Common myeloid progenitor, CD34-positive (primary cell): Measurements from ENCODE around the gene IRGC.

Experiments
- CTCF ChIA-PET: fragments of 350-600 bp; sonication (Branson Sonifier 250); formaldehyde crosslinking; loops from one replicate; lab custom pipeline; 2021; ENCODE audit warnings: antibody characterized with exemption; lab: Charles Lee
- POLR2A ChIA-PET: fragments of 350-600 bp; sonication (Branson Sonifier 250); formaldehyde crosslinking; loops from one replicate; lab custom pipeline; 2021; ENCODE audit warnings: antibody characterized with exemption; lab: Charles Lee
- DNase-seq, 3 donors: peaks; one replicate each; pipeline versions ENCODE4 v3.0.0 to v3.0.0-alpha.2; 2013
- H3K27ac ChIP-seq, 2 experiments: 1 replicate in 1 of 2; 2 replicates in 1 of 2; pipeline ENCODE4 v1.7.0; 2013; ENCODE audit warnings: inconsistent platforms in 2 of 2, low read length in 2 of 2, mild to moderate bottlenecking in 2 of 2, low read depth in 1 of 2, moderate library complexity in 1 of 2; ENCODE audit not compliant: severe bottlenecking in 2 of 2, insufficient read depth in 1 of 2, poor library complexity in 1 of 2
- H3K27me3 ChIP-seq, 5 experiments: replicated peaks in 2 of 5; 1 replicate in 3 of 5; 2 replicates in 2 of 5; pipeline versions ENCODE4 v1.6.1 to v1.7.0; 2013; ENCODE audit warnings: low read length in 4 of 5, mild to moderate bottlenecking in 2 of 5, moderate library complexity in 2 of 5, inconsistent platforms in 1 of 5; ENCODE audit not compliant: insufficient read depth in 5 of 5, control insufficient read depth in 4 of 5
- H3K36me3 ChIP-seq, 4 experiments: 1 replicate in 2 of 4; 2 replicates in 2 of 4; pipeline versions ENCODE4 v1.6.1 to v1.7.0; 2013; ENCODE audit warnings: low read length in 3 of 4, control low read depth in 1 of 4, mild to moderate bottlenecking in 1 of 4; ENCODE audit not compliant: control insufficient read depth in 4 of 4, insufficient read depth in 4 of 4
- H3K4me1 ChIP-seq, 4 experiments: 1 replicate in 3 of 4; 2 replicates in 1 of 4; pipeline versions ENCODE4 v1.6.1 to v1.7.1; 2013; ENCODE audit warnings: low read length in 3 of 4, mild to moderate bottlenecking in 3 of 4, control low read depth in 1 of 4, inconsistent platforms in 1 of 4, moderate library complexity in 1 of 4; ENCODE audit not compliant: control insufficient read depth in 4 of 4, insufficient read depth in 4 of 4; ENCODE audit errors: control extremely low read depth in 1 of 4
- H3K4me3 ChIP-seq, 7 experiments: 1 replicate in 4 of 7; 2 replicates in 3 of 7; pipeline versions ENCODE4 v1.5.1 to v1.7.0; 2013; ENCODE audit warnings: mild to moderate bottlenecking in 7 of 7, low read length in 6 of 7, moderate library complexity in 6 of 7, inconsistent platforms in 2 of 7, low read depth in 2 of 7, control low read depth in 1 of 7; ENCODE audit not compliant: insufficient read depth in 4 of 7, control insufficient read depth in 1 of 7; ENCODE audit errors: extremely low read depth in 1 of 7
- H3K9me3 ChIP-seq, 5 experiments: 1 replicate in 4 of 5; 2 replicates in 1 of 5; pipeline versions ENCODE4 v1.6.1 to v1.7.1; 2013; ENCODE audit warnings: low read length in 4 of 5, mild to moderate bottlenecking in 2 of 5, inconsistent platforms in 1 of 5, low read depth in 1 of 5, moderate library complexity in 1 of 5; ENCODE audit not compliant: control insufficient read depth in 4 of 5, insufficient read depth in 2 of 5; ENCODE audit errors: control extremely low read depth in 1 of 5
- WGBS: methylation state at CpG from one replicate; pipeline ENCODE4 v1.1.5; 2013; ENCODE audit not compliant: insufficient coverage; 5-methylcytosine and 5-hydroxymethylcytosine counted together

IRGC gene

DNA sequence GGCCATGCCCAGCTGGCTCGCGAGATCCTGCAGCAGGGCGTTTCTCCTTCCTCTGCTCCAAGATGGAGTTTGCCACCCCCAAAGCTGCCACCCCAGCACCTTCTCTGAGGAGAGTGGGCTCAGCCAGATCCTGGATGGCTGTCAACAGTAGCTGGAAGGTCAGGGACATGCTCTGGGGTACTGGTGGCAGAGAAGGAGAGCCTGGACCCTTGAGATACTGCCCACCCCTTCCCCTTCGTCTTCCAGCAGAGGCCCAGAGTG is 11.6 kb downstream of the IRGC start:
- Histone ChIP-seq H3K4me3 (no peak overlapping the region), H3K27me3 (peaks cover 0 to 2% (median 0%) of the 10 kb centered on the region in 5 experiments), H3K27ac (no peak overlapping the region), H3K36me3 (peaks cover 7 to 46% (median 27%) of the 10 kb centered on the region in 4 experiments), H3K4me1 (peaks cover 12 to 48% (median 36%) of the 10 kb centered on the region in 4 experiments), H3K9me3 (peaks cover 0 to 3% (median 0%) of the 10 kb centered on the region in 5 experiments)
- POLR2A ChIA-PET, result no interaction called here
- no peak for DNase-seq
- CTCF ChIA-PET, result no interaction called here
- WGBS, result 100% methylated on average over 3 of the region's 4 CpGs

DNA sequence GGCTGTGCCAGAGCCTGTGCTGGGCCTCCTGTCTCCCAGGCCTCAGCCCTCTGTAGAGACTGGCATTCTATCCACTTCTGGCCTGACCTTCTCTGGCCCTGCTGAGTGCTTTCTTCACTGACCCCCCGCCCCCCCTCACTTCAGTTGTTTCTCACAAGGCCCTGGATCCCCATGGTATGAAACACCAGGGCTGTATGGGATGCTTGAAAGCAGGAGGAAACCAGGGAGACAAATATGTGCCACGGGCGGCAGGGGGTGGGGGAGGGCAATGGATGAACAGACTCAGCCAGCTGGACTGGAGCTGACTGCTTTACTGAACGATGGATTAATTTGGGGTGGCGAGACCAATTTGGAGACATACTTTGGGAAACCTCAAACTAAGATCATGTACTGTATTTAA is 14.0 kb downstream of the IRGC start:
- Histone ChIP-seq H3K27me3 (peaks cover 0 to 2% (median 0%) of the 10 kb centered on the region in 5 experiments), H3K36me3 (peaks cover 10 to 69% (median 40%) of the 10 kb centered on the region in 4 experiments), H3K27ac (no peak overlapping the region), H3K4me3 (no peak overlapping the region), H3K4me1 (peaks cover 9 to 44% (median 35%) of the 10 kb centered on the region in 4 experiments), H3K9me3 (peaks cover 0 to 3% (median 0%) of the 10 kb centered on the region in 5 experiments)
- WGBS, result 92% methylated on average over 4 of the region's 5 CpGs
- no peak for DNase-seq
- CTCF ChIA-PET, result interaction anchor here (1.1 to 1.4 kb wide), 2 partner anchors 8 to 37 kb away, joined by 4 read pairs; no protein-coding TSS in a partner anchor
- POLR2A ChIA-PET, result no interaction called here

- 94% methylated on average over 12 of the region's 14 CpGs for WGBS
- Histone ChIP-seq H3K27me3 (peaks cover 0 to 2% (median 0%) of the 10 kb centered on the region in 5 experiments), H3K27ac (no peak overlapping the region), H3K4me1 (peaks cover 4 to 33% (median 24%) of the 10 kb centered on the region in 4 experiments), H3K36me3 (peaks cover 10 to 79% (median 46%) of the 10 kb centered on the region in 4 experiments), H3K9me3 (peaks cover 0 to 3% (median 0%) of the 10 kb centered on the region in 5 experiments), H3K4me3 (no peak overlapping the region)
- CTCF ChIA-PET, result interaction anchor here (0.7 to 1.4 kb wide), 3 partner anchors 10 to 63 kb away, joined by 3 to 6 read pairs (median 4); no protein-coding TSS in a partner anchor
- no peak for DNase-seq
- POLR2A ChIA-PET, result no interaction called here
Measured at GRCh38 chr19:43731346-43731745, 15.5 kb downstream of the IRGC start.

GRCh38 chr19:43731846-43732245 is 16.0 kb downstream of the IRGC start:
- 83% methylated on average over 1 of the region's 1 CpG for WGBS
- no peak overlapping the region for H3K27ac ChIP-seq
- DNase-seq, result no peak
- H3K27me3 ChIP-seq, result peaks cover 0 to 2% (median 0%) of the 10 kb centered on the region in 5 experiments
- ChIA-PET POLR2A (no interaction called here), CTCF (interaction anchor here (0.7 to 1.7 kb wide), 3 partner anchors 13 to 63 kb away, joined by 3 to 6 read pairs (median 5); no protein-coding TSS in a partner anchor)
- no peak overlapping the region for H3K4me3 ChIP-seq
- H3K9me3 ChIP-seq, result peaks cover 0 to 3% (median 0%) of the 10 kb centered on the region in 5 experiments
- H3K36me3 ChIP-seq, result peaks cover 10 to 84% (median 51%) of the 10 kb centered on the region in 4 experiments
- H3K4me1 ChIP-seq, result peaks cover 4 to 29% (median 22%) of the 10 kb centered on the region in 4 experiments

DNA sequence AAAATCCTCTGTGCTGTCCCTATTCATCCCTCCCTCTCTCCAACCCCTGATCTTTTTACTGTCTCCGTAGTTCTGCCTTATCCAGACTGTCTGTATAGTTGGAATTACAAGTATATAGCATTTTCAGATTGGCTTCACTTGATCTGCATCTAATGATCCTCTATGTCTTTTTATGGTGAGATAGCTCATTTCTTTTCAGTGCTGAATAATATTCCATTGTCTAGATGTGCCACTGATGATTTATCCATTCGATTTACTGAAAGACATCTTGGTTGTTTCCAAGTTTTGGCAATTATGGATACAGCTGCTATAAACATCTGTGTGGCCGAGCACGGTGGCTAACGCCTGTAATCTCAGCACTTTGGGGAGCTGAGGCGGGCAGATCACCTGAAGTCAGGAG is 19.1 kb downstream of the IRGC start:
- POLR2A ChIA-PET, result no interaction called here
- peaks cover 10 to 88% (median 59%) of the 10 kb centered on the region in 4 experiments for H3K36me3 ChIP-seq

DNA sequence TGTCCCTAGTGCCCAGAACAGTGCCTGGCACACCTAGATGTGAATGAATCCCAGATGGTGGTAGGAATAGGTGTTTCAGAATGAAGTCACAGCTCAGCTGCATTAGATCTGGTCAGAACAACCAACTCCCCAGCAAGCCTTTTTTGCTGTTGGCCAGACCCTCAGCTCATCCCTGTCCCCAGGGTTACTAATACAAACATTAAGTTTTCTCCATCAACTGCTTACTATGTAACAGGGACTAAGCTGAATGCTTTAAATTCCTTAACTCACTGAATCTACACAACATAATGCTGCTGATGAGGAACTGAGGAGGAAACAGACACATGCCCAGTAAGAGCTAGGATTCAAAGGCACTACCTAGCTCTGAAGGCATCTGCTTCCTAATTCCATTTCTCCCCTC is 20.1 kb downstream of the IRGC start:
- no peak overlapping the region for H3K4me3 ChIP-seq
- ChIA-PET CTCF (interaction anchor here (1.0 to 1.5 kb wide), 4 partner anchors 9 to 53 kb away, joined by 3 to 5 read pairs (median 4); no protein-coding TSS in a partner anchor), POLR2A (no interaction called here)
- DNase-seq, result no peak
- no peaks in the 10 kb centered on the region for H3K9me3 ChIP-seq
- H3K36me3 ChIP-seq, result peaks cover 5 to 91% (median 61%) of the 10 kb centered on the region in 4 experiments
- H3K4me1 ChIP-seq, result peaks cover 4 to 20% (median 14%) of the 10 kb centered on the region in 4 experiments
- H3K27me3 ChIP-seq, result peaks cover 0 to 2% (median 0%) of the 10 kb centered on the region in 5 experiments
- H3K27ac ChIP-seq, result no peak overlapping the region

More for the DNA sequence above, 19.1 kb downstream of the IRGC start:
- CTCF ChIA-PET, result interaction anchor here (1.5 to 1.7 kb wide), 2 partner anchors 17 to 32 kb away, joined by 5 read pairs; no protein-coding TSS in a partner anchor
- H3K4me1 ChIP-seq, result peaks cover 4 to 20% (median 14%) of the 10 kb centered on the region in 4 experiments
- H3K27me3 ChIP-seq, result peaks cover 0 to 2% (median 0%) of the 10 kb centered on the region in 5 experiments
- no peak overlapping the region for H3K27ac ChIP-seq
- no peak overlapping the region for H3K4me3 ChIP-seq
- H3K9me3 ChIP-seq, result no peaks in the 10 kb centered on the region
- 100% methylated on average over 5 of the region's 6 CpGs for WGBS
- no peak for DNase-seq

DNA sequence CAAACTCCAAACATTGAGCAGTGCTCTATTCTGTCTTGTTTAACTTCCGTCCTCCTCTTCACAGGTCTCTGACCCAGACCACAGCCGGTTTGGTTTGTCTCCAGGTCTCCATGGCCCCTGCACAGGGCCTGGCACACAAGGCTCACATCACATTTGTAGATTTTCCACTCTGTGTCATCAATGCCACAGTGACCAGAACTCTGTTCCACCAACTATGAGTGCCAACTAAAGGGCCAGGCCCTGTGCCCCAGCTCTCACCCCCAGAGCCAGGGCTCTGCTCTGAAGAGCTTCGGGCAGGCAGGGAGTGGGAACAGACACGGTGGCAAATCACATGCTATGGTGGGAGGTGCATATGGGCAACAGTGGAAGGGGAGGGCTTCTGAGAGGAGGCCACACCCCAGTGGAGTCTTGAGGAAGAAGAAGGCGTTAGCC is 22.9 kb downstream of the IRGC start:
- peaks cover 8 to 89% (median 69%) of the 10 kb centered on the region in 4 experiments for H3K36me3 ChIP-seq
- no peak overlapping the region for H3K27ac ChIP-seq
- H3K4me1 ChIP-seq, result no peaks in the 10 kb centered on the region
- H3K27me3 ChIP-seq, result no peaks in the 10 kb centered on the region
- H3K9me3 ChIP-seq, result no peaks in the 10 kb centered on the region
- no peak overlapping the region for H3K4me3 ChIP-seq
- WGBS, result 72% methylated on average over 4 of the region's 5 CpGs
- ChIA-PET POLR2A (interaction anchor here (0.6 to 0.7 kb wide), 2 partner anchors 14 to 34 kb away, joined by 3 to 5 read pairs; no protein-coding TSS in a partner anchor), CTCF (no interaction called here)
- DNase-seq, result no peak
